IPS DF 6.9 (cell line): Measurements from ENCODE around the gene NSMCE1.
"Not testable (repeated sequence)": the region's sequence is repeated elsewhere in the genome, so short reads cannot be mapped to it uniquely, and the experiment has no call there.

Experiments used
- DNase-seq: peaks from one replicate; pipeline ENCODE4 v3.0.0-alpha.2; 2013; ENCODE audit warnings: low read depth, low spot score
- H3K27ac ChIP-seq: one replicate; pipeline ENCODE4 v1.5.1; 2013; ENCODE audit warnings: low read length, control low read depth
- H3K27me3 ChIP-seq: 2 replicates; pipeline ENCODE4 v1.6.1; 2013; ENCODE audit warnings: mild to moderate bottlenecking, low read length; ENCODE audit not compliant: control insufficient read depth, insufficient read depth
- H3K36me3 ChIP-seq: 2 replicates; pipeline ENCODE4 v1.6.1; 2013; ENCODE audit warnings: low read length; ENCODE audit not compliant: control insufficient read depth, insufficient read depth
- H3K4me1 ChIP-seq: 2 replicates; pipeline ENCODE4 v1.6.1; 2013; ENCODE audit warnings: low read length; ENCODE audit not compliant: control insufficient read depth, insufficient read depth
- H3K4me3 ChIP-seq: 2 replicates; pipeline ENCODE4 v1.5.1; 2013; ENCODE audit warnings: mild to moderate bottlenecking, low read length
- H3K9me3 ChIP-seq: 2 replicates; pipeline ENCODE4 v1.6.1; 2013; ENCODE audit warnings: low read length, inconsistent platforms; ENCODE audit not compliant: control insufficient read depth, insufficient read depth
- WGBS: extraction: QIAGEN DNeasy Blood & Tissue Kit; methylation state at CpG from one replicate; pipeline ENCODE4 v1.1.7; 2013; ENCODE audit warnings: mixed read lengths, missing lambda C conversion rate; ENCODE audit not compliant: insufficient read length, insufficient coverage; 5-methylcytosine and 5-hydroxymethylcytosine counted together

The NSMCE1 gene

GRCh38 chr16:27254262-27254811 is 14.2 kb downstream of the NSMCE1 start:
- Histone ChIP-seq H3K4me1 (no peaks in the 10 kb centered on the region), H3K27ac (no peak overlapping the region), H3K27me3 (no peaks in the 10 kb centered on the region), H3K36me3 (no peaks in the 10 kb centered on the region), H3K9me3 (no peaks in the 10 kb centered on the region), H3K4me3 (no peak overlapping the region)
- no CpG with 5 or more reads among the region's 3 CpGs for WGBS
- DNase-seq = no peak

GRCh38 chr16:27253526-27253930 is 15.0 kb downstream of the NSMCE1 start:
- no peak overlapping the region for H3K27ac ChIP-seq
- WGBS = no CpG with 5 or more reads among the region's 6 CpGs
- no peaks in the 10 kb centered on the region for H3K9me3 ChIP-seq
- H3K27me3 ChIP-seq = no peaks in the 10 kb centered on the region
- no peaks in the 10 kb centered on the region for H3K4me1 ChIP-seq
- H3K4me3 ChIP-seq = no peak overlapping the region
- no peak for DNase-seq
- no peaks in the 10 kb centered on the region for H3K36me3 ChIP-seq

- DNase-seq = no peak
- no CpG with 5 or more reads among the region's 6 CpGs for WGBS
- H3K27ac ChIP-seq = no peak overlapping the region
- no peaks in the 10 kb centered on the region for H3K36me3 ChIP-seq
- H3K4me3 ChIP-seq = no peak overlapping the region
- no peaks in the 10 kb centered on the region for H3K9me3 ChIP-seq
- H3K4me1 ChIP-seq = no peaks in the 10 kb centered on the region
- H3K27me3 ChIP-seq = no peaks in the 10 kb centered on the region
Observed at GRCh38 chr16:27252206-27252585, 16.4 kb downstream of the NSMCE1 start.

DNA sequence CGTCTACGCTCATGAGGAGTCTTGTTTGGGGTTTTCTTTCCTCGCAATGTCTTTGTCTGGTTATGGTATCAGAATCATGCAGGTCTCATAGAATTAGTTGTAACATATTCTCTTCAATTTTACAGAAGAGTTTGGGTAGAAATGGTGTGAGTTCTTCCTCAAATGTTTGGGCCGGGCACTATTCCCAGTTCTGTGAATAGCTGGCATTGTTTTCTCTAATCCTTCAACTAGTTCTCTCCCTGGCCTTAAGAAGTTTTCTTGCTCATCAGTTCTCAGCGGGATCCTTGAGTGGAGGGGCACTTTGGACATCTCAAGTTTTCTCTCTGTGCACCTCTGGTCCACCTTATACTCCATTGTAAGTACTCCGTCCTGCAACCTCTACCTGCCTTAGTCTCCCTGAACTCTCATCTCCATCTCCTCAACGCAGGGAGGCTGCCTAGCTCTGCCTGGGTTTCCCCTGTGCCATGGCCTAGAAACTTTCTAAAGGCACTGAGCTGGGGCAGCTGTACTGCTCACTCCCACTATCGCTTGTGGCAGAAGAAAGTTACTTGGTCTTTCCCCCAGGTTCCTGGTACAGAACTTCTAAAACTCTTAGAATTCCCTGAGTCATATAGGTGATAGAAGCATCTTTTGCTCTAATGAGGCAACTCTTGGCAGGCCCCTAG is 16.9 kb downstream of the NSMCE1 start:
- no peaks in the 10 kb centered on the region for H3K27me3 ChIP-seq
- no peaks in the 10 kb centered on the region for H3K9me3 ChIP-seq
- no peaks in the 10 kb centered on the region for H3K4me1 ChIP-seq
- no peaks in the 10 kb centered on the region for H3K36me3 ChIP-seq
- DNase-seq = no peak
- no peak overlapping the region for H3K4me3 ChIP-seq
- no peak overlapping the region for H3K27ac ChIP-seq
- WGBS = no CpG with 5 or more reads among the region's 8 CpGs

DNA sequence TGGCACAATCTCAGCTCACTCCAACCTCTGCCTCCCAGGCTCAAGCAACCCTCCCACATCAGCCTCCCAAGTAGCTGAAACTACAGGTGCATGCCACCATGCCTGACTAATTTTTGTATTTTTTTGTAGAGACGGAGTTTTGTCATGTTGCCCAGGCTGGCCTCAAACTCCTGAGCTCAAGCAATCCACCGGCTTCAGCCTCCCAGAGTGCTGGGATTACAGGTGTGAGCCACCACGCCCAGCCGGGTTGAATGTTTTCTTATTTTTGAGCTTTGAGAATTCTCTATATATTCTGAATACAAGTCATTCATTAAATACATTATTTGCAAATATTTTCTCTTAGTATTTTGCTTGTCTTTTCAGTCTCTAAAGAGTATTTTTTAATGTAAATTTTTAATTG is 19.7 kb downstream of the NSMCE1 start:
- no CpG with 5 or more reads among the region's 4 CpGs for whole genome bisulfite sequencing

GRCh38 chr16:27248036-27248435 is 20.5 kb downstream of the NSMCE1 start:
- no peaks in the 10 kb centered on the region for H3K27me3 ChIP-seq
- no peak for DNase-seq
- no peak overlapping the region for H3K27ac ChIP-seq
- H3K36me3 ChIP-seq = no peaks in the 10 kb centered on the region
- H3K9me3 ChIP-seq = no peaks in the 10 kb centered on the region
- H3K4me3 ChIP-seq = no peak overlapping the region
- H3K4me1 ChIP-seq = no peaks in the 10 kb centered on the region; the same call in none of the 2 replicates
- WGBS = no CpG with 5 or more reads among the region's 2 CpGs

More for the DNA sequence above, 19.7 kb downstream of the NSMCE1 start:
- not testable (repeated sequence) for H3K27me3 ChIP-seq, H3K36me3 ChIP-seq, H3K4me3 ChIP-seq, H3K4me1 ChIP-seq, H3K27ac ChIP-seq, H3K9me3 ChIP-seq, DNase-seq

DNA sequence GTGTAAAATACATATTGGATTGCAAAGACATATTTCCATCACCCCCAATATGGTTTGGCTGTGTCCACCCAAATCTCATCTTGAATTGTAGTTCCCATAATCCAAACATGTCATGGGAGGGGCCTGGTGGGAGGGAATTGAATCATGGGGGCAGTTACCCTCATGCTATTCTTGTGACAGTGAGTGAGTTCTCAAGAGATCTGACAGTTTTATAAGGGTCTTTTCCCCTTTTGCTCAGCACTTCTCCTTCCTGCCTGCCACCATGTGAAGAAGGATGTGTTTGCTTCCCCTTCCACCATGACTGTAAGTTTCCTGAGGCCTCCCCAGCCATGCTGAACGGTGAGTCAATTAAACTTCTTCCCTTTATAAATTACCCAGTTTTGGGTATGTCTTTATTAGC is 21.5 kb downstream of the NSMCE1 start:
- not testable (repeated sequence) for H3K4me1 ChIP-seq, H3K9me3 ChIP-seq, H3K27ac ChIP-seq, H3K36me3 ChIP-seq, H3K27me3 ChIP-seq, H3K4me3 ChIP-seq, DNase-seq
- no CpG with 5 or more reads among the region's 1 CpG for WGBS

GRCh38 chr16:27246439-27246838 is 22.1 kb downstream of the NSMCE1 start:
- H3K27ac ChIP-seq = no peak overlapping the region
- H3K4me3 ChIP-seq = no peak overlapping the region
- WGBS = no CpG with 5 or more reads among the region's 4 CpGs
- no peak for DNase-seq
- H3K36me3 ChIP-seq = no peaks in the 10 kb centered on the region
- H3K9me3 ChIP-seq = no peaks in the 10 kb centered on the region
- no peaks in the 10 kb centered on the region; the same call in none of the 2 replicates for H3K4me1 ChIP-seq
- H3K27me3 ChIP-seq = no peaks in the 10 kb centered on the region

DNA sequence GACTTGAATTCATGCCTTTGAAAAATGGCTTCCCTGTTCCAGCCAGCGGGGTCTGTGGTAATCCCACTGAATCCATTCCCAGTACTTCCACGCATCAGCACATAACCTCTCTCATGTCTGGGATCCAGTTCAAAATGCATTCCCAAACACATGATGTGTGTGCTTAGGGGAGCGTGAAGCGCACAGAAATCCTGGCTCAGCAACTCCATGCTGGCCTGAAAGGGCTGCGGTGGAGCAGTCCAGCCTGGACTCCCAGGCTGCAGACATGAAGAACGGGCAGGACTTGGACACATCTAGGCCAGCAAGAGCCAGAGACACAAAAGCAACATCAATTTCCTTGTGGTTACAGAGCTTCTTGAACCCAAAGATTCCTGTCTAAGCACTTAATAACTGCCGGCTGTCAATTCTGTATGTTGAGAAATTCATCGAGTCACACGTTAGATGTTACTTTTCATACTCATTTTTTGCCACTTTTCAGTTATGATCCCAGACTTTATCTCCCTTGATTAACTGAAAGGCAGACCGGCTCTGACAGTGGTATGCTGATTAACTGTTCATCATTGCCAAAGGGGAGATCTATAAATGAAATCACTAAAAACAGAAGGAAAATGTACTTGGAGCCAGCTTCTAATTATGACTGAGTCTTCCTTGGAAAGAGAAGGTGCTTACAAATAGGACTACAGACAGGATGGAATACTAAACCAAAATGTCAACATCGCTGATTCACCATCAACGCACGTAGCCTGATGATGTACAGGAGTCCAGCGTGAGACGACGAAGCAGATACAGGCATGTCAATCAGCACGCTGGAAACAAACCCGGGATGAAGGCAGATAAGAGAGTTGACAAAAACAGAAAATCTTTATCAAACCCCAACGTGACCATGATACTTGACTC is 23.0 kb downstream of the NSMCE1 start:
- Histone ChIP-seq H3K4me3 (no peak overlapping the region), H3K27ac (no peak overlapping the region), H3K9me3 (no peaks in the 10 kb centered on the region), H3K27me3 (no peaks in the 10 kb centered on the region), H3K4me1 (no peaks in the 10 kb centered on the region; the same call in none of the 2 replicates), H3K36me3 (no peaks in the 10 kb centered on the region)
- no CpG with 5 or more reads among the region's 19 CpGs for WGBS
- DNase-seq = no peak

DNA sequence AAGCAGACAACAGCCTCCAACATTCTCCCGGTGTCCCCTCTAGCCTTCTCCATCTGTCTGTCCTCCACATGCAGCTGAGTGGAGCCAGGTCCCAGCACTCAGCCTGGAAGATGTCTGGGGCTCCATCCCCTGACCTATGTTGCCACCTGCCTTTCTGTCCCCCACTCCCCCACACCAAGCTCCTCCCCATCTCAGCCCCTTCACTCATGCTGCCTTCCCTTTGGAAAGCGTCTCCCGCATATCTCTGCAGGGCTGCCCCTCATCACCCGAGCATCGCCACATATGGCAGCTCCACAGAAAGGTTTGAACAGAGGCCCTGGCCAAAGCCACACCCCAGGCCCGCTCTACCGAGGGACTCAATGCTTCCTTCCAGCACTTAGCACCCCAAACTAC is 24.2 kb downstream of the NSMCE1 start:
- no peaks in the 10 kb centered on the region for H3K9me3 ChIP-seq
- H3K27me3 ChIP-seq = no peaks in the 10 kb centered on the region
- H3K27ac ChIP-seq = no peak overlapping the region
- no peak overlapping the region for H3K4me3 ChIP-seq
- no CpG with 5 or more reads among the region's 7 CpGs for WGBS
- no peaks in the 10 kb centered on the region; the same call in none of the 2 replicates for H3K4me1 ChIP-seq
- DNase-seq = no peak
- no peaks in the 10 kb centered on the region for H3K36me3 ChIP-seq
